GM18505 (cell line): ENCODE measurements around the gene TNS1.

ENCODE experiments used
- ATAC-seq: cut with Tn5 transposase; IDR thresholded peaks from one replicate; pipeline ENCODE4 v1.9.1; 2021; ENCODE audit not compliant: unreplicated experiment
- POLR2A ChIP-seq: IDR thresholded peaks from 4 replicates; pipeline ENCODE4 v1.6.1; 2011; ENCODE audit warnings: borderline replicate concordance; ENCODE audit not compliant: insufficient read depth, insufficient read length; ENCODE audit errors: extremely low read depth

TNS1 gene

DNA sequence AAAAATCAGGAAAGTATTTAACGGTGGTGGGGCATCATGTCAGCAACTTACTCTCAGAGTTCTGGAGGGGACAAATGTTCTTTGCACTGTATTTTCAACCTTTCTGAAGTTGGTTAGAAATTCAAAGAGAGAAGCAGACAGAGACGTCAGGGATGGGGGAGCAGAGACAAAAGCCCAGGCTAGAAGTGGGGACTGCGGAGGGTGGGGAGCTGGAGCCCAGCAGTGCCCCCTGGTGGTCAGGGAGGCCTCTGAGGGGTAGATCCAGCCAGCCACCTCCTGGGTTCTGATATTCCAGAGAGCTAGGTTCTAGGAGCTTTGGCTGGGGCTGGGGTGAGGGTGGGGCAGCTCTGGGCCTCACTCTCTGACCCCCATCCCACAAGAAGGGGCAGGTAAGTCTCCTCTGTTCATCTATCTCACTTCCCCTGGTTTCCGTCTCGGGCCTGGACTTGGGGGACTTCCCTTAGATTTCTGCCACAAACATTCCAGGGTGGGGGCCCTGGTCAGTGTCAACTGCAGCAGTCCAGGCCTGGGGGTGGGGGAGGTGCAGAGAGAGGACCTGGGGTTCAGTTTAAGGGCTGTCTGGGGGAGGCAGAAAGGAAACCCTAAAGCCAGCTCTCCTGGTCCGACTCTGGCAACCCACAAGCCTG, 8.9 kb downstream of the TNS1 start:
- ATAC-seq, result no peak

GRCh38 chr2:217993138-217993537, 9.7 kb downstream of the TNS1 start:
- no peak for TF ChIP-seq POLR2A
- no peak for ATAC-seq

More for the DNA sequence above, 8.9 kb downstream of the TNS1 start:
- no peak for TF ChIP-seq POLR2A

DNA sequence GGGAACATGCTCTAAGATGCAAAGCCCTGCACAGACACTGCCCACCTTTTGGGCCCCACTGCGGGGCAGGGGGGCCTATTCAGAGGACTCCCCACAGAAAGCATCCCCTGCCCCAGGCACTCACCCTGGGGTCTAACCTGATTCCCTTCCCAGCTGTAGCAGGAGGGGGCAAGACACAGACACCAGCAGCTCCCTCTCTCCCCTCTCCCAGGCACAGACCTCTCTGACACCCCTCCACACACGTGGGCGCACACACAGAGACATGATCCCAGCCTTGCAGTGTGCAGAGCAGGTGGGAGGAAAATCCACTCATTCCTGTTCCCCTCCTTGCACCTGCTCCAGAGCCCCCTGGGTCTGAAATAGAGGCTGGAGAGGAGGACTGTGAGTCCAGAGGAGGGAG, 10.7 kb downstream of the TNS1 start:
- no peak for ATAC-seq
- no peak for TF ChIP-seq POLR2A

DNA sequence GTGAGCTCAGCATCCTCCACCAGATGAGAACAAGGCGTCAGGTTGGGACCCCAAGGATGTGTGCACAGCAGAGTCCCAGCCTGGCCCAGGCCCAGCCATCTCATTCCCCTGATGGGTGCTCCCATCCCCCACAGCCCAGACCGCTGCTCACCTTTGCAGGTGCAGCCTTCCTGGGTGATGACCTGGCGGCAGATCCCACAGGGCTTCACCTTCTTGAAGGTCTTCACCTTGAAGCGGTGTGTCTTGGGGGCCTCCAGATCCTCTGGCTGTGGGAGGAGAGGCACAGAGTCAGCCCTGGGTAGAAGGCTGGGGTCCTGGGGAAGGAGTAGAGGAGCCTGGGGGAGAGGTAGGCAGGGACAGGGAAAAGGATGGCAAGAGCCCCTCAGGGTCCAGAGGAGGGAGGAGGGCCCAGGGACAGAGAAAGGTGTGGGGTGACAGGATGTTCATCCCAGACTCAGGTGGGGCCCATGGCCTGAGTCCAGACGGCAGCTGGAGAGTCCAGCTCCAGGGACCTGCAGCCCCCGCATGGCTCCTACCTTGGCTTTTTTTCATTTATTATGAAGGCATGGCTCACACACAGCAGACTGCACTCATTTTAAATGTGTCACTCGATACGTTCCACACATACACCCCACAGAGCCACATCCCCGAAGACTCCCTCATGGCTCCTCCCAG, 11.9 kb downstream of the TNS1 start:
- no peak for TF ChIP-seq POLR2A
- no peak for ATAC-seq

DNA sequence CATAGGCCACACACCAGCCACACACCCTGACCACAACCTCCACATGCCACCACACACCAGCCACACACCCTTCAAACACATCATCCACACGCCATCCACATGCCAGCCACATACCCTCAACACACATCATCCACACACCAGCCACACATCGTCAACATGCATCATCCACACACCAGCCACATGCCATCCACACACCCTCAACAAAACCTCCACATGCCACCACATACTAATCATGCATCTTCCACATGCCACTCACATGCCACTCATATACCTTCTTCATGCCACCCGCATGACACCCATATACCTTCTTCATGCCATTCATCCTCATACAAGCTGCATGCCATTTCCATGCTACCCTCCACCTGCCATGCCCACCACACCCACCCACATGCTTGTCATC, 12.4 kb downstream of the TNS1 start:
- no peak for ATAC-seq
- no peak for TF ChIP-seq POLR2A

GRCh38 chr2:217989221-217989948, 13.4 kb downstream of the TNS1 start:
- no peak for ATAC-seq

GRCh38 chr2:217988840-217989204, 14.0 kb downstream of the TNS1 start:
- no peak for ATAC-seq
- no peak for TF ChIP-seq POLR2A

More at GRCh38 chr2:217989221-217989948, 13.4 kb downstream of the TNS1 start:
- TF ChIP-seq POLR2A, result no peak

DNA sequence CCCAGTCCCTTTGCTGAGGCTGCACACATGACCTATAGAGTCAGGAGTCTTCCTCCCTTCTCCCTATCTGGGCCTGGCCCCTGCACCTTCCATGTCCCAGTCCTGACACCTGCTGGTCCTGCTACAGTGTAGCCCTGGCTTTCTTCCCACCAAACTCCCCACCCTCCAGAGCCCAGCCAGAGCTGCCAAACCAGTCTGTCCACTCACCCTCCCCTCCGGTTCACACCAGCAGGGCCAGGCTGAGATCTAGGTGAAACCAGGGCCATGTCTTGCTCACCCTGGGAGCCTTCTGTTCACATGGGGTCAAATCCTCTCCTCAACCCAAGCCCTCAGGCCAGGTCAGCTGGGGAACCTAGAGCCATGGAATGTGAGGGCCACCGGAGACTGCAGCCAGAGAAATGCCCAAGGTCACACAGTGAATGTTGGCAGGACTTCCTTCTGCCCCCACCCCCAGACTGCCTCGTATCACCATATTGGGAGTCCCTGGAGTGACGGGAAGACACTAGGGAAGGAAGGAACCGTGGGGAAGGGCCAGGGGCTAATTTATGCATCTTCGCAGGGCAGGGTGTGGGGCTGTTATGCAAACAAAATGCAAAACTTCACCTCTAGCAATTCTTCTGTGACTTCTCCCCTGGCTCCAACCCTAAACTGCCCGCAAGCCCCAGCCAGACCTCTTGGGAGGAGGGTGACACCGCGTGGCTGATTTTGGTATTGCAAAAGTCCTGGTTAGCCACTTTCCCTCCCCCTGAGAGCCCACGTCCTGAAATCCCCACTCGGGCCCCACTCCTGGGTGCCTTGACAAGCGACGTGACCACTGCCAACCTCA, 14.6 kb downstream of the TNS1 start:
- no peak for ATAC-seq
- TF ChIP-seq POLR2A, result no peak

GRCh38 chr2:217987391-217987790, 15.4 kb downstream of the TNS1 start:
- TF ChIP-seq POLR2A, result no peak
- no peak for ATAC-seq

GRCh38 chr2:217986256-217986961, 16.4 kb downstream of the TNS1 start:
- TF ChIP-seq POLR2A, result no peak
- ATAC-seq, result no peak

DNA sequence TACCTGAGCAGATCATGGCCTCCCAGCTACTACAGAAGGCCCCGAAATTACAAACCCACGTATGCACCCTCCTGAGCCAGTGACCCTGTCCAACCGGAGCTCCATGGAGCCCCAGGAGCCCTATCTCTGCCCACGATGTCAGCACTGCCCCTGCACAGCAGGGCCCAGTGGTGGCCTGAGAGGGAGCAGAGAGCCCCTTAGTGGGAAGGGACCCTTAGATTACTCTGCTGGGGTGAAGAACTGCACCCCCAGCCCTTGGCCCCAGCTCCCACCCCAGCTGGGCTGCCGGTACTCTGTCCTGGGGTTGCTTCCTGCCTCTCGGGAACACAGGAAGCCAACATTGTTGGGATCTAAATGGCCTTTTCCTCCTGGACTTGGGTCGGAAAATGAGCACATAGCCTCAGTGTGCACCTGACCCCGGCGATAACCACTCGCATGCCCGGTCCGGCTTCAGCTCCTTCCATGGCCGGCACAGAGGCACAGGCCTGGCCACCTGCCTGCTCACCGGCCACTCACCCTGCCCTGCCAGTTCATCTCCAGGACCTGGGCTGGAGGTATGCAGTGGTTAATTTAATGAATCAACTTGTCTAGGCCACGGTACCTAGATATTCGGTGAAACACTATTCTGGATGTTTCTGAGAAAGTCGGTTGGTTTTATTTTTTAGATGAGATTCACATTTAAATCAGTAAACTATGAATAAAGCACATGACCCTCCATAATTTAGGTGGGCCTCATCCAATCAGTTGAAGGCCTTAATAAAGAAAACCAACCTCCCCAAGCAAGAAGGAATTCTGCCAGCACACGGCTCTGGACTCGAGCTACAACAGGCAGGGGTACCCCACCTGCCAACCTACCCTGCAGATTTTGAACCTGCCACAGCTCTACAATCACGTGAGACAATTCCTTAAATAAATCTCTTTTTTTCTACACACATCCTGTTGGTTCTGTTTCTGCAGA, 19.2 kb downstream of the TNS1 start:
- no peak for ATAC-seq
- TF ChIP-seq POLR2A, result no peak

GRCh38 chr2:217981971-217982370, 20.8 kb downstream of the TNS1 start:
- no peak for ATAC-seq
- no peak for TF ChIP-seq POLR2A
